GM12872 (cell line): ENCODE data around the gene ROR1.

ENCODE experiments used
- CTCF ChIP-seq: IDR thresholded peaks from 3 replicates; pipeline ENCODE4 v1.5.1; 2011; ENCODE audit warnings: low read depth, mild to moderate bottlenecking, low read length, moderate library complexity; ENCODE audit not compliant: insufficient read depth

Gene ROR1

GRCh38 chr1:64021066-64021465 is 247.2 kb downstream of the ROR1 start:
- TF ChIP-seq CTCF = no peak

- TF ChIP-seq CTCF = no peak
Measured at GRCh38 chr1:64025051-64025450, 251.2 kb downstream of the ROR1 start.

GRCh38 chr1:64029037-64029436 is 255.2 kb downstream of the ROR1 start:
- TF ChIP-seq CTCF = no peak

- TF ChIP-seq CTCF = no peak
Measured at GRCh38 chr1:64030411-64030810, 256.6 kb downstream of the ROR1 start.

- TF ChIP-seq CTCF = no peak
Measured at GRCh38 chr1:64031236-64031635, 257.4 kb downstream of the ROR1 start.

GRCh38 chr1:64033667-64034220 is 259.9 kb downstream of the ROR1 start:
- no peak for TF ChIP-seq CTCF

- TF ChIP-seq CTCF = no peak
Measured at GRCh38 chr1:64036549-64036948, 262.7 kb downstream of the ROR1 start.
